SU-DHL-6 (cell line): ENCODE data around the gene THBS2.

Experiments used
- H2AFZ ChIP-seq: fragments of 200-600 bp; sonication (generic); 2 replicates; pipeline ENCODE4 v1.6.1; 2014; ENCODE audit warnings: low read depth, mild to moderate bottlenecking, moderate library complexity, mixed read lengths, antibody characterized with exemption, low read length; ENCODE audit not compliant: severe bottlenecking
- H3F3A ChIP-seq: fragments of 200-600 bp; shearing (Covaris generic); 2 replicates; pipeline ENCODE4 v1.6.0; 2016; ENCODE audit warnings: antibody characterized with exemption, mild to moderate bottlenecking; ENCODE audit not compliant: insufficient read depth
- H3K27ac ChIP-seq: fragments of 200-600 bp; sonication (generic); 2 replicates; pipeline ENCODE4 v1.5.1; 2016; ENCODE audit warnings: low read depth, mild to moderate bottlenecking, low read length, moderate library complexity, mixed read lengths
- H3K27me3 ChIP-seq: fragments of 200-600 bp; sonication (generic), shearing (Covaris generic); 2 replicates; pipeline ENCODE4 v1.6.0; 2014; ENCODE audit warnings: mild to moderate bottlenecking, low read length
- H3K36me3 ChIP-seq: fragments of 200-600 bp; sonication (generic); 2 replicates; pipeline ENCODE4 v1.6.1; 2014; ENCODE audit warnings: mild to moderate bottlenecking, low read length, mixed read lengths
- H3K4me2 ChIP-seq: fragments of 300-600, 200-600 bp; shearing (Covaris generic), sonication (generic); 2 replicates; pipeline ENCODE4 v1.6.0; 2014; ENCODE audit warnings: low read length, low read depth, mild to moderate bottlenecking; ENCODE audit not compliant: poor library complexity, severe bottlenecking
- H3K4me3 ChIP-seq: fragments of 200-600 bp; sonication (generic); 2 replicates; pipeline ENCODE4 v1.5.1; 2014; ENCODE audit warnings: antibody characterized with exemption, low read length, mild to moderate bottlenecking, mixed read lengths; ENCODE audit not compliant: insufficient read depth, poor library complexity, severe bottlenecking
- H3K79me2 ChIP-seq: fragments of 200-600 bp; sonication (generic); 2 replicates; pipeline ENCODE4 v1.6.1; 2014; ENCODE audit warnings: mild to moderate bottlenecking, low read length, moderate library complexity; ENCODE audit not compliant: insufficient read depth
- H3K9ac ChIP-seq: fragments of 200-600 bp; sonication (generic); 2 replicates; pipeline ENCODE4 v1.7.0; 2014; ENCODE audit warnings: mild to moderate bottlenecking, low read length
- H3K9me2 ChIP-seq: fragments of 200-600 bp; sonication (generic); replicated peaks from 2 replicates; pipeline ENCODE4 v1.6.1; 2014; ENCODE audit warnings: low read length; ENCODE audit not compliant: insufficient read depth
- H3K9me3 ChIP-seq: fragments of 200-600 bp; sonication (generic); 2 replicates; pipeline ENCODE4 v1.6.1; 2014; ENCODE audit warnings: low read length, mixed read lengths; ENCODE audit not compliant: insufficient read depth
- H4K20me1 ChIP-seq: fragments of 200-600 bp; sonication (generic); 2 replicates; pipeline ENCODE4 v1.6.1; 2014; ENCODE audit warnings: low read depth, mild to moderate bottlenecking, antibody characterized with exemption, low read length, moderate library complexity, mixed read lengths
- EZH2phosphoT487 ChIP-seq: fragments of 200-600 bp; sonication (generic), shearing (Covaris generic); conservative IDR thresholded peaks from 2 replicates; pipeline ENCODE4 v1.6.1; 2018; ENCODE audit warnings: mild to moderate bottlenecking, antibody characterized with exemption, low read length, moderate library complexity, mixed read lengths
- TF ChIP-seq, protein P1 (sequence below): fragments of 200-600 bp; sonication (generic); IDR thresholded peaks from one replicate; pipeline ENCODE4 v1.5.1; 2017; ENCODE audit warnings: antibody characterized with exemption, mild to moderate bottlenecking, low read length, moderate library complexity; ENCODE audit not compliant: insufficient read depth, poor library complexity, severe bottlenecking

THBS2 gene

DNA sequence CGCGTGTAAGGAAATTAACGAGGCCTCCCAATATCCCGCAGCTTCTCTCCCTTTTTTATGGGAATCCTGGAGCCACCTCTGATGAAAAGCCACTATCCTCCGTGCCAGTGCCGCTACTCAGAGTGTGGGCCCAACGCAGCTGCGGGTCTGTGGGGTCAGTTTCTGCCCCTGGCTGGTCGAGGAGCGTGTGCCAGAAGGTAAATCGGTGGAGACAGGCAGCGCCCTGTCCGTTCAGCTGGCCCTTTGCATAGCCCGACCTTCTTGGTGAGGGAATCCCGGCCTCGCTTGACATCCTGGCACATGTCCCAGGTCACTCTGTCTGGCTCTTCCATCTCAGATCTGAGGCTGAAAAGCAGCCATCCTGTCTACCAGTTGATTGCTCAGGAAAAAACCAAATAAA lies 4.6 kb downstream of the THBS2 start:
- Histone ChIP-seq H3K36me3 (no peaks in the 10 kb centered on the region), H3K79me2 (no peaks in the 10 kb centered on the region), H3K9me2 (no peaks in the 10 kb centered on the region), H3K27ac (no peak overlapping the region), H4K20me1 (no peaks in the 10 kb centered on the region), H3K27me3 (no peaks in the 10 kb centered on the region), H3K4me3 (no peak overlapping the region), H3K4me2 (no peak overlapping the region), H3K9ac (no peak overlapping the region), H3F3A (no peaks in the 10 kb centered on the region), H2AFZ (no peak overlapping the region), H3K9me3 (no peaks in the 10 kb centered on the region)
- no peak for TF ChIP-seq EZH2phosphoT487
- TF ChIP-seq, protein P1, sequence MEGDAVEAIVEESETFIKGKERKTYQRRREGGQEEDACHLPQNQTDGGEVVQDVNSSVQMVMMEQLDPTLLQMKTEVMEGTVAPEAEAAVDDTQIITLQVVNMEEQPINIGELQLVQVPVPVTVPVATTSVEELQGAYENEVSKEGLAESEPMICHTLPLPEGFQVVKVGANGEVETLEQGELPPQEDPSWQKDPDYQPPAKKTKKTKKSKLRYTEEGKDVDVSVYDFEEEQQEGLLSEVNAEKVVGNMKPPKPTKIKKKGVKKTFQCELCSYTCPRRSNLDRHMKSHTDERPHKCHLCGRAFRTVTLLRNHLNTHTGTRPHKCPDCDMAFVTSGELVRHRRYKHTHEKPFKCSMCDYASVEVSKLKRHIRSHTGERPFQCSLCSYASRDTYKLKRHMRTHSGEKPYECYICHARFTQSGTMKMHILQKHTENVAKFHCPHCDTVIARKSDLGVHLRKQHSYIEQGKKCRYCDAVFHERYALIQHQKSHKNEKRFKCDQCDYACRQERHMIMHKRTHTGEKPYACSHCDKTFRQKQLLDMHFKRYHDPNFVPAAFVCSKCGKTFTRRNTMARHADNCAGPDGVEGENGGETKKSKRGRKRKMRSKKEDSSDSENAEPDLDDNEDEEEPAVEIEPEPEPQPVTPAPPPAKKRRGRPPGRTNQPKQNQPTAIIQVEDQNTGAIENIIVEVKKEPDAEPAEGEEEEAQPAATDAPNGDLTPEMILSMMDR, result no peak

DNA sequence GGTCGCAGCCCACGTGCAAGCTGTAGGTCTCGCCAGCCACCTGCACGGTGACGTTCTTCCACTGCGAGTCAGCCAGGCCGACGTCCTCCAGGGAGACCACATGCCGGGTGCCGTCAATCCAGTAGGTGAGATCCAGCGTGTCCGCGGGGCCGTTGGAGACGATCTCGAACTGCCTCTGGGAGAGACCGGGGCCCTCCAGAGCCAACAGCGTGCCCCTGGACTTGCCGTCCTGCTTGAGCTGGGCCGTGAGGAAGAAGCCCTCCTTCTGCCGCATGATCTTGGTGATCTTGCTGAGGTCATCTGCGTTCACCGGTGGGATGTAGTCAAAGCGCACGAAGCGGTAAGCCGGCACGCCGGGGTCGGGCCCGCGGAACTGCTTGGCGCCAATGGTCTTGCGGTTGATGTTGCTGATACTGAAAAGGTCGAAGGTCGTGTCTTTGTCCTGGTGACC lies 5.1 kb downstream of the THBS2 start:
- no peaks in the 10 kb centered on the region for H3F3A ChIP-seq
- no peak overlapping the region for H3K4me2 ChIP-seq
- no peak overlapping the region for H2AFZ ChIP-seq
- TF ChIP-seq EZH2phosphoT487, result no peak
- TF ChIP-seq, protein P1, result no peak
- H3K27me3 ChIP-seq, result no peaks in the 10 kb centered on the region
- H3K27ac ChIP-seq, result no peak overlapping the region
- no peaks in the 10 kb centered on the region for H3K36me3 ChIP-seq
- H3K9me3 ChIP-seq, result no peaks in the 10 kb centered on the region
- H3K79me2 ChIP-seq, result no peaks in the 10 kb centered on the region
- no peak overlapping the region for H3K9ac ChIP-seq
- no peaks in the 10 kb centered on the region for H3K9me2 ChIP-seq
- no peaks in the 10 kb centered on the region for H4K20me1 ChIP-seq
- no peak overlapping the region for H3K4me3 ChIP-seq

DNA sequence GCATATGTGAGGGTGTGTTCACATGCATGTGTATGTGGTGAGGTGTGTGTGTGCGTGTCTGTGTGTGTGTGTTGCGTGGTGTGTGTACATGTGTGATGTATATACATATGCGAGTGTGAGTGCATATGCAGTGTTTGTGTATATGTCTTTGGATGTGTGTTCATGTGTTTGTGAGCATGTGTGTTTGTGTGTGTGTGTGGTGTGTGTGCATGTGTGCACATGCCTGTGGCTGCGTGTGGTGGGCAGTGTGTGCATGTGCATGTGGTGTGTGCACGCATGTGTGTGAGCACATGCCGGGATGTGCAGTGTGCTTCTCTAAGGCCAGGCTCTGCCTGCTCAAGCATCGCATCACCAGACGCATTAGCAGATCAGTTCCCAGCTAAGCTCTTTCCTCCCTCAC lies 5.7 kb downstream of the THBS2 start:
- no peak for TF ChIP-seq EZH2phosphoT487
- TF ChIP-seq, protein P1, result no peak
- Histone ChIP-seq H3K27ac (no peak overlapping the region), H3K27me3 (no peaks in the 10 kb centered on the region)

DNA sequence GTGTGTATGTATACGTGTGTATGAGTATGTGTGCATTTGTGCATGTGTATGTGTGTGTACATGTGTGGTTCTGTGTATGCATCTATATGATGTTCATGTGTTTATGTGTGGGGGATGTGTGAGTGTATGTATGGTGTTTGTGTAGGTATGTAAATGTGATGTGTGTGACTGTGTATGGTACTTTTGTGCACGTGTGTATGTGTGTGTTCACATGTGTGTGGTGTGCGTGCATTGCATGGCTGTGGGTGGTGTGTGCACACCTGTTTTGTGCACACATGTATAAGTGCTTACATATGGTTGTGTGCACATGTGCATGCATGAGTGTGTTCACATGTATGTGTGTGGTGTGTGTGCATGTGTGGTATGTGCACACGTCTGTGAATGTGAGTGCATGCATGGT lies 6.2 kb downstream of the THBS2 start:
- Histone ChIP-seq H3K4me2 (no peak overlapping the region), H3K9ac (no peak overlapping the region), H3K9me3 (no peaks in the 10 kb centered on the region), H4K20me1 (no peaks in the 10 kb centered on the region), H3K27ac (no peak overlapping the region), H3K79me2 (no peaks in the 10 kb centered on the region), H3K27me3 (no peaks in the 10 kb centered on the region), H2AFZ (no peak overlapping the region), H3K9me2 (no peaks in the 10 kb centered on the region), H3K4me3 (no peak overlapping the region), H3F3A (no peaks in the 10 kb centered on the region), H3K36me3 (no peaks in the 10 kb centered on the region)
- TF ChIP-seq, protein P1, result no peak
- TF ChIP-seq EZH2phosphoT487, result no peak

More for the DNA sequence above, 5.7 kb downstream of the THBS2 start:
- Histone ChIP-seq H3K4me3 (no peak overlapping the region), H3K36me3 (no peaks in the 10 kb centered on the region), H4K20me1 (no peaks in the 10 kb centered on the region), H2AFZ (no peak overlapping the region), H3K9me3 (no peaks in the 10 kb centered on the region), H3K79me2 (no peaks in the 10 kb centered on the region), H3K4me2 (no peak overlapping the region), H3K9ac (no peak overlapping the region), H3F3A (no peaks in the 10 kb centered on the region), H3K9me2 (no peaks in the 10 kb centered on the region)
